ENCODE results near the gene WWOX.

Gene WWOX

GRCh38 chr16:78654929-78655328 is 555.5 kb downstream of the WWOX start:
- H3K9ac ChIP-seq (ENCODE audit: low read length), result no peak overlapping the region
- H3K4me3 ChIP-seq (ENCODE audit: low read length), result no peak overlapping the region
- H3K27me3 ChIP-seq (replicated peaks; ENCODE audit: control insufficient read depth, insufficient read depth, low read length), result no peaks in the 10 kb centered on the region
- H3K36me3 ChIP-seq (ENCODE audit: control insufficient read depth, insufficient read depth, low read length, severe bottlenecking), result no peaks in the 10 kb centered on the region
- no peaks in the 10 kb centered on the region for H3K4me1 ChIP-seq (ENCODE audit: control insufficient read depth, insufficient read depth, low read length)
- no peaks in the 10 kb centered on the region for H3K9me3 ChIP-seq (ENCODE audit: control insufficient read depth, low read length)
- no peak for DNase-seq (ENCODE audit: low read depth)

- Histone ChIP-seq H3K9me3 (ENCODE audit: control insufficient read depth, low read length) (no peaks in the 10 kb centered on the region), H3K4me1 (ENCODE audit: control insufficient read depth, insufficient read depth, low read length) (no peaks in the 10 kb centered on the region), H3K9ac (ENCODE audit: low read length) (no peak overlapping the region), H3K36me3 (ENCODE audit: control insufficient read depth, insufficient read depth, low read length, severe bottlenecking) (no peaks in the 10 kb centered on the region), H3K27me3 (replicated peaks; ENCODE audit: control insufficient read depth, insufficient read depth, low read length) (no peaks in the 10 kb centered on the region), H3K4me3 (ENCODE audit: low read length) (no peak overlapping the region)
- no peak for DNase-seq (ENCODE audit: low read depth)
These were observed 556.1 kb downstream of the WWOX start for GRCh38 chr16:78655331-78656113.

- no peak for DNase-seq (ENCODE audit: low read depth)
- no peaks in the 10 kb centered on the region for H3K27me3 ChIP-seq (replicated peaks; ENCODE audit: control insufficient read depth, insufficient read depth, low read length)
- no peaks in the 10 kb centered on the region for H3K4me1 ChIP-seq (ENCODE audit: control insufficient read depth, insufficient read depth, low read length)
- no peaks in the 10 kb centered on the region for H3K36me3 ChIP-seq (ENCODE audit: control insufficient read depth, insufficient read depth, low read length, severe bottlenecking)
- no peaks in the 10 kb centered on the region for H3K9me3 ChIP-seq (ENCODE audit: control insufficient read depth, low read length)
- H3K4me3 ChIP-seq (ENCODE audit: low read length), result no peak overlapping the region
- H3K9ac ChIP-seq (ENCODE audit: low read length), result no peak overlapping the region
These were observed 557.4 kb downstream of the WWOX start for GRCh38 chr16:78656887-78657286.

- no peaks in the 10 kb centered on the region for H3K9me3 ChIP-seq (ENCODE audit: control insufficient read depth, low read length)
- H3K9ac ChIP-seq (ENCODE audit: low read length), result no peak overlapping the region
- no peaks in the 10 kb centered on the region for H3K4me1 ChIP-seq (ENCODE audit: control insufficient read depth, insufficient read depth, low read length)
- no peaks in the 10 kb centered on the region for H3K27me3 ChIP-seq (replicated peaks; ENCODE audit: control insufficient read depth, insufficient read depth, low read length)
- H3K4me3 ChIP-seq (ENCODE audit: low read length), result no peak overlapping the region
- DNase-seq (ENCODE audit: low read depth), result no peak
- no peaks in the 10 kb centered on the region for H3K36me3 ChIP-seq (ENCODE audit: control insufficient read depth, insufficient read depth, low read length, severe bottlenecking)
These were observed 559.8 kb downstream of the WWOX start for GRCh38 chr16:78659216-78659615.

GRCh38 chr16:78659668-78660217 is 560.3 kb downstream of the WWOX start:
- Histone ChIP-seq H3K4me3 (ENCODE audit: low read length) (no peak overlapping the region), H3K9ac (ENCODE audit: low read length) (no peak overlapping the region), H3K36me3 (ENCODE audit: control insufficient read depth, insufficient read depth, low read length, severe bottlenecking) (no peaks in the 10 kb centered on the region), H3K27me3 (replicated peaks; ENCODE audit: control insufficient read depth, insufficient read depth, low read length) (no peaks in the 10 kb centered on the region), H3K9me3 (ENCODE audit: control insufficient read depth, low read length) (no peaks in the 10 kb centered on the region), H3K4me1 (ENCODE audit: control insufficient read depth, insufficient read depth, low read length) (no peaks in the 10 kb centered on the region)
- DNase-seq (ENCODE audit: low read depth), result no peak

DNA sequence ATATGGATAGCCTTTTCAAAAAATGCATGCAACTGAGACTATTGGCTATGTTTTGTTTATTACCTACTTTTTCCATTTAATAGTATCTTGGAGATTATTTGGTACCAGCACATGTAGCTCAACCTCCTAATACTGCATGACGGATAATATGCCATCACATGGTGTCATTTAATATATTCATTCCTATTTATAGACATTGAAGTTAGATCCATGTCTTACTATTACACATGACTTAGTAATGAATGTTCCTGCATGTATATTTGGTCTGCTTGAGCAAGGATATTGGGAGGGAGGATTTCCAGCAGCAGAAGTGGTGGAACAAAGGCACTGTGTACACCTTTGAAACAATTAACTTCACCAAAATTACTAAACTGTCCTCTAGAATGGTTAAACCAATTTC is 561.3 kb downstream of the WWOX start:
- no peak overlapping the region for H3K4me3 ChIP-seq (ENCODE audit: low read length)
- no peak overlapping the region for H3K9ac ChIP-seq (ENCODE audit: low read length)
- DNase-seq (ENCODE audit: low read depth), result no peak
- no peaks in the 10 kb centered on the region for H3K27me3 ChIP-seq (replicated peaks; ENCODE audit: control insufficient read depth, insufficient read depth, low read length)
- no peaks in the 10 kb centered on the region for H3K9me3 ChIP-seq (ENCODE audit: control insufficient read depth, low read length)
- H3K4me1 ChIP-seq (ENCODE audit: control insufficient read depth, insufficient read depth, low read length), result no peaks in the 10 kb centered on the region
- H3K36me3 ChIP-seq (ENCODE audit: control insufficient read depth, insufficient read depth, low read length, severe bottlenecking), result no peaks in the 10 kb centered on the region

DNA sequence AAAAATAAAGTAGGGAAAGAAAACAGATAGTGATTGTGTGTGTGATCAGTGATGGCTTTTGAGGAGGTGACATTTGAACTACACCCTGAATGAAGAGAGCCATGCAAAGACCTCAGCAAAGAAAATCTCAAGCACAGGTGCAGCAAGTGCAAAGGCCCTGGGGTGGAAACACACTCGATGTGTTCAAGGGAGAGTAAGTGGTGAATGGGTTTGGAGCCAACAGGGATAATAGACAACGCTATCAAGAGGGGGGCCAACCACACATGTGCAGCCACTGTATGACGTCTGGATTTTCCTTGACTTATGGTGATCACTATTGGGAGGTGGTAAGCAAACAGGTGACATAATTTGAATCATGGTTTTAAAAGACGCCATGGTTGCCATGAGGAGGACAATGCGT is 564.2 kb downstream of the WWOX start:
- Histone ChIP-seq H3K27me3 (replicated peaks; ENCODE audit: control insufficient read depth, insufficient read depth, low read length) (no peaks in the 10 kb centered on the region), H3K36me3 (ENCODE audit: control insufficient read depth, insufficient read depth, low read length, severe bottlenecking) (no peaks in the 10 kb centered on the region), H3K9me3 (ENCODE audit: control insufficient read depth, low read length) (no peaks in the 10 kb centered on the region), H3K4me3 (ENCODE audit: low read length) (no peak overlapping the region), H3K4me1 (ENCODE audit: control insufficient read depth, insufficient read depth, low read length) (no peaks in the 10 kb centered on the region), H3K9ac (ENCODE audit: low read length) (no peak overlapping the region)
- no peak for DNase-seq (ENCODE audit: low read depth)

GRCh38 chr16:78664811-78665772 is 565.6 kb downstream of the WWOX start:
- Histone ChIP-seq H3K4me3 (ENCODE audit: low read length) (no peak overlapping the region), H3K9ac (ENCODE audit: low read length) (no peak overlapping the region), H3K27me3 (replicated peaks; ENCODE audit: control insufficient read depth, insufficient read depth, low read length) (no peaks in the 10 kb centered on the region), H3K4me1 (ENCODE audit: control insufficient read depth, insufficient read depth, low read length) (peaks cover 2% of the 10 kb centered on the region), H3K36me3 (ENCODE audit: control insufficient read depth, insufficient read depth, low read length, severe bottlenecking) (no peaks in the 10 kb centered on the region), H3K9me3 (ENCODE audit: control insufficient read depth, low read length) (no peaks in the 10 kb centered on the region)
- DNase-seq (ENCODE audit: low read depth), result no peak

DNA sequence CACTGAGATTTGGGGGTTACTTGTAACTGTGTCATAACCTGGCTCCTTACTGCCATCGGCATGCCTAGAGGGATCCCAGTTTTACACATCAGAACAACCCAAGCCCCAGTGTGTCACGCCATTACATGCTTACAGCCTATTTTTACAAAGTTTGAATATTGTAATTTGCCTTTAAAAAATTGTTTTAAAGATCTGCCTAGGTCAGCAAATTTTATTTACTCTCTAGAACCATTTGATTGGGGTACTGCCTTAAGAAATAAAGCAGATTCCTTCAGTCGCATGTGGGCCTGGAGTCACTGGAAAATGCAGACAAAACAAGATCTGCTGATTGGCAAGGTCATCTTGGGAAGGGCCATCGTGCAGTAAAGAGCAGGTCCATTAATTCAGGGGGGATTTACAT is 566.9 kb downstream of the WWOX start:
- H3K9ac ChIP-seq (ENCODE audit: low read length), result no peak overlapping the region
- no peak overlapping the region for H3K4me3 ChIP-seq (ENCODE audit: low read length)
- no peaks in the 10 kb centered on the region for H3K36me3 ChIP-seq (ENCODE audit: control insufficient read depth, insufficient read depth, low read length, severe bottlenecking)
- no peaks in the 10 kb centered on the region for H3K9me3 ChIP-seq (ENCODE audit: control insufficient read depth, low read length)
- peaks cover 3% of the 10 kb centered on the region for H3K4me1 ChIP-seq (ENCODE audit: control insufficient read depth, insufficient read depth, low read length)
- no peak for DNase-seq (ENCODE audit: low read depth)
- H3K27me3 ChIP-seq (replicated peaks; ENCODE audit: control insufficient read depth, insufficient read depth, low read length), result no peaks in the 10 kb centered on the region

DNA sequence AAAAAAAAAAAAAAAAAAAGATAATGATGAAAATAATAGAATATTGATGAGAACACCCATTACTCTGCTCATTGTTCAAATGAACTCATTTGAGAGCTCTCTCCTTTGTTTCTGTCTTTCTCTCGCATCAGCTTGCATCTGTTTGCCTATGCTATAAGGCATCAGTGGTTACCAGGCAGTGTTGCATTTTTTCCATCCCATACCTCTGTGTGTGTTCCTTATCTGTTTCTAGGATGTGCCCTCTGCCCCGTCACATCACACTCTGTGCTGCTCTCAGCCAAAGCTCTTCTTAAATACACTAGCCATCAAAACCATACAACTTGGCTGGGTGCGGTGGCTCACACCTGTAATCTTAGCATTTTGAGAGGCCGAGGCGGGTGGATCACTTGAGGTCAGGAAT is 568.2 kb downstream of the WWOX start:
- Histone ChIP-seq H3K4me3 (ENCODE audit: low read length) (no peak overlapping the region), H3K9ac (ENCODE audit: low read length) (no peak overlapping the region), H3K4me1 (ENCODE audit: control insufficient read depth, insufficient read depth, low read length) (peaks cover 3% of the 10 kb centered on the region), H3K9me3 (ENCODE audit: control insufficient read depth, low read length) (no peaks in the 10 kb centered on the region), H3K27me3 (replicated peaks; ENCODE audit: control insufficient read depth, insufficient read depth, low read length) (no peaks in the 10 kb centered on the region), H3K36me3 (ENCODE audit: control insufficient read depth, insufficient read depth, low read length, severe bottlenecking) (no peaks in the 10 kb centered on the region)
- DNase-seq (ENCODE audit: low read depth), result no peak

GRCh38 chr16:78668393-78668792 is 568.9 kb downstream of the WWOX start:
- H3K36me3 ChIP-seq (ENCODE audit: control insufficient read depth, insufficient read depth, low read length, severe bottlenecking), result no peaks in the 10 kb centered on the region
- no peaks in the 10 kb centered on the region for H3K27me3 ChIP-seq (replicated peaks; ENCODE audit: control insufficient read depth, insufficient read depth, low read length)
- H3K4me3 ChIP-seq (ENCODE audit: low read length), result no peak overlapping the region
- no peak overlapping the region for H3K9ac ChIP-seq (ENCODE audit: low read length)
- H3K4me1 ChIP-seq (ENCODE audit: control insufficient read depth, insufficient read depth, low read length), result peaks cover 5% of the 10 kb centered on the region
- no peak for DNase-seq (ENCODE audit: low read depth)
- no peaks in the 10 kb centered on the region for H3K9me3 ChIP-seq (ENCODE audit: control insufficient read depth, low read length)
